HuH-7.5 (cell line): ENCODE results near the gene THRB.
"Not testable (repeated sequence)": the region's sequence is repeated elsewhere in the genome, so short reads cannot be mapped to it uniquely, and the experiment has no call there.

ENCODE experiments used
- DNase-seq: peaks from one replicate; pipeline ENCODE4 v3.0.0; 2011; ENCODE audit warnings: low spot score

THRB gene

GRCh38 chr3:24447836-24448235 lies 46.8 kb downstream of the THRB start:
- no peak for DNase-seq

- DNase-seq = no peak
These were observed 48.6 kb downstream of the THRB start for GRCh38 chr3:24446032-24446431.

GRCh38 chr3:24443476-24443875 lies 51.2 kb downstream of the THRB start:
- DNase-seq = no peak

- DNase-seq = no peak
These were observed 53.7 kb downstream of the THRB start for GRCh38 chr3:24440760-24441464.

- DNase-seq = no peak
These were observed 55.6 kb downstream of the THRB start for GRCh38 chr3:24439021-24439420.

- DNase-seq = no peak
These were observed 57.3 kb downstream of the THRB start for GRCh38 chr3:24437326-24437725.

- DNase-seq = no peak
These were observed 59.1 kb downstream of the THRB start for GRCh38 chr3:24435584-24435983.

GRCh38 chr3:24434651-24435050 lies 60.0 kb downstream of the THRB start:
- no peak for DNase-seq

GRCh38 chr3:24433838-24434591 lies 60.6 kb downstream of the THRB start:
- no peak for DNase-seq

GRCh38 chr3:24432989-24433388 lies 61.7 kb downstream of the THRB start:
- no peak for DNase-seq

GRCh38 chr3:24428481-24428880 lies 66.2 kb downstream of the THRB start:
- no peak for DNase-seq

GRCh38 chr3:24426896-24427295 lies 67.8 kb downstream of the THRB start:
- DNase-seq = no peak

GRCh38 chr3:24420829-24421228 lies 73.8 kb downstream of the THRB start:
- DNase-seq = not testable (repeated sequence)

GRCh38 chr3:24420224-24420623 lies 74.4 kb downstream of the THRB start:
- no peak for DNase-seq

GRCh38 chr3:24419067-24419791 lies 75.4 kb downstream of the THRB start:
- no peak for DNase-seq

- DNase-seq = no peak
These were observed 76.9 kb downstream of the THRB start for GRCh38 chr3:24417730-24418129.

GRCh38 chr3:24416224-24416623 lies 78.4 kb downstream of the THRB start:
- DNase-seq = no peak

- DNase-seq = no peak
These were observed 78.8 kb downstream of the THRB start for GRCh38 chr3:24415824-24416223.

- DNase-seq = not testable (repeated sequence)
These were observed 81.0 kb downstream of the THRB start for GRCh38 chr3:24413662-24414061.

GRCh38 chr3:24410860-24411259 lies 83.8 kb downstream of the THRB start:
- no peak for DNase-seq

GRCh38 chr3:24407980-24408680 lies 86.5 kb downstream of the THRB start:
- no peak for DNase-seq

GRCh38 chr3:24406900-24407299 lies 87.8 kb downstream of the THRB start:
- DNase-seq = no peak
